Activated gamma-delta T cell treated with anti-CD3 and anti-CD28 coated beads, Interleukin-2, amount 50 U/mL, for 16 hours (primary cell): ENCODE results near the gene KISS1R.
"Not testable (repeated sequence)": the region's sequence is repeated elsewhere in the genome, so short reads cannot be mapped to it uniquely, and the experiment has no call there.

ENCODE experiments used
- DNase-seq: peaks from one replicate; pipeline ENCODE4 v3.0.0-alpha.2; 2020; ENCODE audit warnings: low read depth

KISS1R gene

DNA sequence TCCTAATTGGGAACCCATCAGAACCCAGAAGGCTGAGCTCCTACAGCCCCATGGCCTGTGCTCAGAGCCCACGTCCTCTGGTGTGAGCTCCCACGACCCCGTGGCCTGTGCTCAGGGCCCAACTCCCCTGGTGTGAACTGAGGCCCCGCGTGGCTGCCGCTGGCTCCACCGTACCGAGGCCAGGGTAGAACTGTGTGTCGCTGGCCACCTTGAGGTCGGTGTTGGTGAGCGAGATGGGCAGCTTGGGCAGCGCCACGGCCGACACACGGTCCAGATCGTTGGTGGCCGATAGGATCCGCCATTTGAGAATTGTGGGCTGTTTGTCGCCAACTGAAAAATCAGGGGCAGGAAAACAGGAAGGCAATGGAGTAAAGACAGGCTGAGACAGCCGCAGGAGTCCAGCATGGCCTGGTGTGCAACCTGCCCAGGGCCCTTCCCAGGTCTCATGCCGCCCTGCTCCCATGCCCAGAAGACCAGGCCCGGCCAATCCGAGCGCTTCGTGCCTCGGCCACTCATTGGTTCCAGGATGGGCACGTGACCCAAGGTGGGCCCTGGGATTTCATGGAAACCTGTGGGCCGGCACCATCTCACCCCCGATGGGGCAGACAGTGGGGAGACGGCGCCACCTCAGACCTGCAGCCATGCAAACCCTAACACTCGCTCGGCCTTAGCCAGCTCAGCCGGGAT is 35.6 kb upstream of the KISS1R start:
- DNase-seq, result no peak

DNA sequence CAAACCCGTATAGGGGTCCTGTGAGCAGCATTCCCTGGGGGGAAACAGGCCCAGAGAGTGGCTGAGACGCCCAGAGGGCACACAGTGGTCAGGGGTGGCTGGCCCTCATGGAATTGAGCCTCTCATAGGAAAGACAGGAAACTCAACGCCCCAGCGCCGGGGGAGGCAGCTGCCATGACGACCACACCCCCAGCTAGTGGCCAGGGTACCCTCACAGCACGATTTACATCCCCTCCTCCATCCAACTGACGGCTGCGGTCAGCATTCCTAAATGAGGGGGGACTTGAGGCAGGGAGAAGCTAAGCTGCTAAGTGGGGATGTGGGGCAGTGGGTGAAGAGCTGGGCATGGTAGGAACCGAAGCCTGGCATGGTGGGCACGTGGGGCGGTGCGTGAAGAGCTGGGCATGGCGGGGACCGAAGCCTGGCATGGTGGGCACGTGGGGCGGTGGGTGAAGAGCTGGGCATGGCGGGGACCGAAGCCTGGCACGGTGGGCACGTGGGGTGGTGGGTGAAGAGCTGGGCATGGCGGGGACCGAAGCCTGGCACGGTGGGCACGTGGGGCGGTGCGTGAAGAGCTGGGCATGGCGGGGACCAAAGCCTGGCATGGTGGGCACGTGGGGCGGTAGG is 34.1 kb upstream of the KISS1R start:
- no peak for DNase-seq

DNA sequence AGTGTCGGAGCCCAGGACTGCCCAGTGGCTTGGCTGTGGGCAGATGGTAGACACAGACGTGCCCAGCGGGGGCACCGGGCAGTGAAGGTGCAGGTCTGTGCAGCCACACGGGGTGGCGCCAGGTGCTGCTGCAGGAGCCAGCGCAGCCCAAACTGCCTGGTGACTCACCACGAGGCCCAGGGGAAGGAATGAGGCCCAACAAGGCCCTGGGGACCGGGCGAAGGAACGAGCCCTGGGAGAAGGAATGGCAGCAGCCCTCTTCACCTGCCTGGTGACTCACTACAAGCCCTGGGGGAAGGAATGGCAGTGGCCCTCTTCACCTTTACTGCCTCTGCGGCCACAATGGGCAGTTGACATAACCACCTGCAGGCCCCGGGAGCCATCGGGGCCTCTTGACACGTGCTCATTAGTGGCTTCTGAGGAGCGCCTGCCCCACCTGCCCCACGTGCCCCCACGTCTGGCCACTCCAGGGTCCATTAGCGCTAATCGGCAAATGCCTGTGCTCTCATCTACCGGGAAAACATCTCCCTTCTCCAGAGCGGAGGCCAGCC is 33.4 kb upstream of the KISS1R start:
- no peak for DNase-seq

DNA sequence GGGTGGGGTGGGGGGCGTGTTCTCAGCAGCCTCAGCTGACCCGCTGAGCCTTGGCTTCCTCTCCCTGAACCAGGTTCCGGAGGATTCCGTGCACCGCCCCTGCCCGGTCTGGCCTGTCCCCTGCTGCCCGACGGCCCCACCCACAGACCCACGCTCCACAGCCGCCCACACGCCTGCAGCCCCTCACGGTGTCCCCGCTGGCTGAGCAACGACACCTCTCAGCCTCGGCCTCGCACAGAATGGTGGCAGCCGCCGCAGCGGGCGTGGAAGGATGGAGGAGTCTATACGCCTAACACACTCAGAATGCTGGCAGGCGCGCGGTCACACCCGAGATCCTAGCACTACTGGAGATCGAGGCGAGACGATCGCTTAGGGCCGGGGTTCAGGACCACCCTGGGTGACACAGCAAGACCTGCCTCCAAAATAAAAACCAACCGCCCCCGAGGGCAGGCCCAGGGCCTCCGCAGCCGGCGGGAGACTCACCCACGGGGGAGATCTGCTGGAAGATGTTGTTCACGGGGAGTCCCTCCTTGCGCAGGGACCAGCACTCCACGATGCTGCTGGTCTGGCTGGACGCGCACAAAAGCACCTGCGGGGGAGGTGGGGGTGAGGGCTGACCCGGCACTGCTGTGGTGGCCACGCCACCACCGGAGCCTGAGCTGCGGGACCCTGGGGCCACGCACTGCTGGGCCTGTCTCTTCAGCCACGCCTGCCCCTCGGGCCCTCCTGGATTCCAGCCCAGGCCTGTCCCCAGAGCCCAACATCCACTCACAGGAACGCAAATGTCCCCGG is 32.5 kb upstream of the KISS1R start:
- no peak for DNase-seq

DNA sequence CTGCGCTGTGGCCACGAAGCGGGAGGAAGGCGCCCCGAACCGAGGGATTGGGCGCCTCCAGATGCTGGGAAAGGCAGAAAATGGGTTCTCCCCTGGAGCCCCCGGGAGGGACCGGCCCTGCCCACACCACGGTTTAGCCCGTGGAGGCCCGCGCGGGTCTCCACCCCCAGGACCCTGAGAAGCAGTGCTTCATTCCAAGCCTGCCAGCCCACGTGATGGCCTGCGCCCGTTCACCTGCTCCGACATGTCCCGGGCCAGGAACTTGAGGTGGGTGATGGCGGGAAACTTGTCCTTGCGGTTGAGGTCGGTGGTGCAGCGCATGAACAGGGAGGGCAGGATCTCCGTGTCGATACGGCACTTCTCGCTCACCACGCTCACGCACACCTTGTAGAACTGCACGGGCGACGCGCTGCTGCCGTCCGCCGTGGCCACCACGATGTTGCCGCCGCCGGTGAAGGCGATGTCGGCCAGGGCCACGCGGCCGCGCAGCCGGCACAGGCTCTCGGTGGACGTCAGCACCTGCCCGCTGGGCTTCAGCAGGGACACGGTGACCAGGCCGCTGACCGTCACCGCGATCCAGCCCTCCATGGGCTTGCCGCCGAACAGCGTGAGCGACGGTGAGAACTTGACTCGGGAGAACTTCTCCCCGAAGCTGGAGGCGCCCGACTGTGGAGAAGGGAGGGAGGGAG is 31.5 kb upstream of the KISS1R start:
- DNase-seq, result no peak

DNA sequence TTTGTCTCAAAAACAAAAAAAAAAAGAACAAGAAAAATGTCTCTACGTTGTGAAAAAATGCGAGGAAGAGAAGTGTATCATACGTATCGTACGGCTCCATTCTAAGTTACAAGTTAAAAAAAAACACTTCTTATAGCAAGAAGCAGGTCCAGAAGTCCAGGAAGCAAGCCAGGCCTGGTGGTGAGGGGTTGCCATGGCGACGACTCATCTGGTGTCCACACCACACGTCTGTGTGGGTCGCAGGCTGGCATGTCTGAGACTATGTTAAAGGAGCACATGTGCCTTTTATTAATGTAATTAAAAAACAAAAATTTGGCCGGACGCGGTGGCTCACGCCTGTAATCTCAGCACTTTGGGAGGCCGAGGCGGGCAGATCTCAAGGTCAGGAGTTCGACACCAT is 30.1 kb upstream of the KISS1R start:
- DNase-seq, result no peak

DNA sequence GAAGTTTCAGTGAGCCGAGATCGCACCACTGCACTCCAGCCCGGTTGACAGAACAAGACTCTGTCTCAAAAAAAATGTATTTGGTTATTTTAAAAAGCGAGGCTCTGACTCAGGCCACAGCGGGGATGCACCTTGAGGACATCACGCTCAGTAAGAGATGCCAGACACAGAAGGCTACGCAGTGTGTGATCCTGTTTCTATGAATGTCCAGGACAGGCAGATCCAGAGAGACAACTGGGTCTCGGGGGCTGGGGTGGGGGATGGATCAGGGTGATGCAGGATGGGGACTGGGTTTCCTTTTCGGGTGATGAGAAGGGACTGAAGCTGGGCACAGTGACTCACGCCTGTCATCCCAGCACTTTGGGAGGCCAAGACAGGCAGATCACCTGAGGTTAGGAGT is 29.5 kb upstream of the KISS1R start:
- no peak for DNase-seq

DNA sequence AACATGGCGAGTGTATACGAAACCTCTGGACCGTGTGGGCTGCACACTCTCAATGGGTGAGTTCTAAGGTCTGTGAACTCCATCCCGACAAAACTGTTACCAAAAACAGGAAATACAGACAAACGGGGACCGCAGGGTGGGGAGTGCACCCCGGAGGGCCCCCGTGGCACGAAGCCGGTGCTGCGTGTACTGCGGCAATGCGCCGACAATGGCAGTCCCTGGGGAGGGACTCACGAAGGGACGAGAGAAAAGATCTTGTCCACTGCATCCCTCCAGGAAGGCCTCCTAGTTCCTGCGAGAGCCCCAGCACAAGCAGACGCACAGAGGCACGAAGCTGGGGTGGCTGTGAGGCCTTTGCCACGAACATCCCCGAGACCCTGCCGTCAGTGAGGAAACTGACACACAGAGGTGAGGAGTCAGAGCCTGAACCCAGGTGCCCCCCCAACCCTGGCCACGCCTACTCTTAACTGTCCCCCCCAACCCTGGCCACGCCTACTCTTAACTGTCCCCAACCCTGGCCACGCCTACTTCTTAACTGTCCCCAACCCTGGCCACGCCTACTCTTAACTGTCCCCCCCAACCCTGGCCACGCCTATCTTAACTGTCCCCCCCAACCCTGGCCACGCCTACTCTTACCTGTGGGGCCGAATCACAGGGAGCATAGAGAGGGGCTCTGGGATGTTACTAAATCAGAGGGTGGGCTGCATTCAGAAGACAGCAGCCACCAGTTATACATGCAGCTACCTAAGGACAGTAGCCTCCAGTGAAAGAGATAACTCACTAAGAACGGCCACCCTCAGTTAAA is 28.4 kb upstream of the KISS1R start:
- DNase-seq, result no peak

DNA sequence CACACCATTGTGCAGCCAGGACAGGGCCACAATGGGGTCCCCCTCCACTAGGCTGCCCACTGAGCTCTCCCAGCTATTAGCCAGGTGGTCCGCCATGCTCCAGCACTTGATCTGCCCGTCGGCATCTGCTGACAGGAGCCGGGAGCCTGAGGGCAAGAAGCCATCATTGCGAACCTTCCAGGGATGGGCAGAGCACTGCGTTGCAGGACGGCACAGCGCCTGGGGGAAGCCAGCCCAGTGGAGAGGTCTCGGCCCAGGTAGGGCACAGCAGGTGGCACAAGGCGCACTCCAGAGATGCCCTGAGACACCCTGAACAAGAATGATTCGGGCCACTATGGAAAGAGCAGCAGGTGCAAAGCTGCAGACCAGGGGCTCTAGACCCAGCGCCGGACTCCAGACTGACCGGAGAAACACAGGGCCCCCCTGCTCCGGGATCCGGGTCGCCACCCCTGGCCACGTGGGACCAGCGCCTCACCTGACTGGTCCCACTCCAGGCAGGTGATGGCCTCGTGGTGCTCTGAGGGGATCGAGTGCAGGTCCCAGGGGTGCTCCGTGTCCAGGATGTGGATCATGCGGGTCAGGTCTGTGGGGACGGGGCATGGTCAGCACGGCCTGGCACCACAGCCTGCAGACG is 27.4 kb upstream of the KISS1R start:
- no peak for DNase-seq

DNA sequence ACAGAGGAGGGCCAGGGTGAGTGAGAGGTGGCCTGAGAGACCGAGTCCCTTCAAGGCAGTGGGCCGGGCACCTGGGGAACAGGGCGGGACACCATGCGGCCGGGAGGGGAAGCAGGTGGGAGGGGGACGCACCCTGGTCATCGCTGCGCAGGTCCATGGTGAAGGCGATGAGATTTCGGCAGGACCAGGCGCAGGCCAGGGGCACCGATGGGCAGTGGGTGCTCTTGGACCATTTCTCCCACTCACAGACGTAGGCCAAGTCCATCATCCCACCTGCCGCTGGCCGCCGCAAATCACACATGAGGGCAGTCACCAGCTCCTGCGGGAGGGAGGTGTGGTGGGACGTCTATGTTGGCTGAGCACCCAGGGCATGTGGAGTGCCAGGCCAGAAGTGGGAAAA is 26.3 kb upstream of the KISS1R start:
- no peak for DNase-seq

DNA sequence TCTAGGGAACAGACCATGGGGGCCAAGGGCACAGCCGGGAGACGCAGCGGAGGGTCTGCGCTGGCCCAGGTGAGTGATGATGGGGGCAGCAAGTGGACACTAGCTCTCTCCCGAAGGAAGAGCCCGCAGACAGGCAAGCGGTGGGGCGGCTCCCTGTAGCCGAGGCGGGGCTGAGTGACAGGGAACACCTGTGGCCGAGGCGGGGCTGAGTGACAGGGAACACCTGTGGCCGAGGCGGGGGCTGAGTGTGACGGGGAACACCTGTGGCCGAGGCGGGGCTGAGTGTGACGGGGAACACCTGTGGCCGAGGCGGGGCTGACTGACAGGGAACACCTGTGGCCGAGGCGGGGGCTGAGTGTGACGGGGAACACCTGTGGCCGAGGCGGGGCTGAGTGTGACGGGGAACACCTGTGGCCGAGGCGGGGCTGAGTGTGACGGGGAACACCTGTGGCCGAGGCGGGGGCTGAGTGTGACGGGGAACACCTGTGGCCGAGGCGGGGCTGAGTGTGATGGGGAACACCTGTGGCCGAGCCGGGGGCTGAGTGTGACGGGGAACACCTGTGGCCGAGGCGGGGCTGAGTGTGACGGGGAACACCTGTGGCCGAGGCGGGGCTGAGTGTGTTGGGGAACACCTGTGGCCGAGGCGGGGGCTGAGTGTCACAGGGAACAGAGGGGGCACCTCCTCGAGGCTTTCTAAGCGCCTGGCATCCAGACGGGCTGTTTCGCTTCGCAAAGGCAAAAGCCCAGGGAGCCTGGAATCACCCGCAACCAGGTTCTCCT is 25.5 kb upstream of the KISS1R start:
- not testable (repeated sequence) for DNase-seq

DNA sequence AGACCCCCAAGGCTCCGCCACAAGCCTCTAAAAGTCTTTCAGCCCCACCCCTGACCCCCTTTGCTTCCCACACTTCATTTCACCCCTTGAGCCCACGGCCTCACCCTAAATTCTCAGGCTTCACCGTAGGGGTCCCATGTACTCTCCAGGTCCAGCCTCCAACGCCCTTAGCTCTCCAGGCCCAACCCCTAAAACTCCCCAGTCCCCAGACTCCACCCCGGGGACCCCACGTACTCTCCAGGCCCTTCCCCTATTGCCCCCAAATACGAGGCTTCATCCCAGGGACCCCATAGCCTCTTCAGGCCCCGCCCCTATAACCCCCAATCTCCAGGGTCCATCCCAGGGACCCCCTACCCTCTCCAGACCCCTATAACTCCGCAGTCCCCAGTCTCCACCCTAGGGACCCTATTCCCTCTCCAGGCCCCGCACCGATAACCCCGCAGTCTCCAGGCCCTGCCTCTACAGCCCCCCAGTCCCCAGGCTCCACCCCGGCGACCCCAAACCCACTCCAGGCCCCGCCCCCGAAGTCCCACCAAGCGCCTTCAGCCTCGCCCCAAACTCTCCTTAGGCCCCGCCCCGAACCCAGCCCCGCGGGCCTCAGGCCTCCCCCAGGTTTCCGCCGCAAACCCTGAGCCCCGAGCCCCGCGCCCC is 24.8 kb upstream of the KISS1R start:
- no peak for DNase-seq

DNA sequence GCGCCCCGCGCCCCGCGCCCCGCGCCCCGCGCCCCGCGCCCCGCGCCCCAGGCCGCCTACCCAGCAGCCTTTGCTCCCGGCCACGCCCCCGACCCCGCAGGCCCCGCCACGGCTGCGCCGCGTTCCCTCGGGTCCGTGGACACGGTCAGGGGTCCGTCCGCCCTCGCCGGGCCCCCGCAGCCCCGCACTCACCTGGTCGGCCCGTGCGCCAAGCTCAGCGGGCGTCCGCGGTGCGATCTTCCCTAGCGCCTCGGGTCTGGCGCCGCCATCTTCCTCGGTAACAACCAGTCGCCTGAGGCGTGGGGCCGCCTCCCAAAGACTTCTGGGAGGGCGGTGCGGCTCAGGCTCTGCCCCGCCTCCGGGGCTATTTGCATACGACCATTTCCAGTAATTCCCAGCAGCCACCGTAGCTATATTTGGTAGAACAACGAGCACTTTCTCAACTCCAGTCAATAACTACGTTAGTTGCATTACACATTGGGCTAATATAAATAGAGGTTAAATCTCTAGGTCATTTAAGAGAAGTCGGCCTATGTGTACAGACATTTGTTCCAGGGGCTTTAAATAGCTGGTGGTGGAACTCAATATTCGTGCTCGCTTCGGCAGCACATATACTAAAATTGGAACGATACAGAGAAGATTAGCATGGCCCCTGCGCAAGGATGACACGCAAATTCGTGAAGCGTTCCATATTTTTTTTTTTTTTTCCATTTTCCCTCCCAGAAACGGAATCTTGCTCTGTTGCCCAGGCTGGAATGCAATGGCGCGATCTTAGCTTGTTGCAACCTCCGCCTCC is 24.0 kb upstream of the KISS1R start, which contains the start of the genes MED16 and RNU6-9:
Gene MED16 (minus strand): TSS at position 294 of the 796 bp plus-strand sequence. CDS start 2,056 bp downstream, outside the sequence.
Gene RNU6-9 (plus strand): TSS at position 591 of the 796 bp plus-strand sequence.
- DNase-seq, result peak; percentile 81

DNA sequence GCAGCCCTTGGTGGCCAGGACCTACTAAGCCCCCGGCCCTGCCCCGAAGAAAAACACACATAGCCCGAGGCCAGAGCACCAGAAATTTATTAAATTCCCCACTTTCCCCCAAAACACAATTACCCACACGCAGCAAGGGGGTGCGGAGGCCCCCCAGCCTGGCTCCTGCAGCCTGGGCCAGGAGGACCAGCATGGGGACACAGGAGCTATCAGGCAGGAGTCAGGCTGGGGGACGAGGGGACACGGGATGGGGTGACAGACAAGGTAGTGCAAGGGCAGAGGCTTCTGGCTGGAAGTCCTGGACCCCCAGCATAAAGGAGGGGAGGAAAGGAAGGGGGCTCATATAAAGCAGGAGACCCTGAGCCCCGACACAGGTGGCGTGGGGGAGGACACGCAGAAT is 20.7 kb upstream of the KISS1R start:
- no peak for DNase-seq

DNA sequence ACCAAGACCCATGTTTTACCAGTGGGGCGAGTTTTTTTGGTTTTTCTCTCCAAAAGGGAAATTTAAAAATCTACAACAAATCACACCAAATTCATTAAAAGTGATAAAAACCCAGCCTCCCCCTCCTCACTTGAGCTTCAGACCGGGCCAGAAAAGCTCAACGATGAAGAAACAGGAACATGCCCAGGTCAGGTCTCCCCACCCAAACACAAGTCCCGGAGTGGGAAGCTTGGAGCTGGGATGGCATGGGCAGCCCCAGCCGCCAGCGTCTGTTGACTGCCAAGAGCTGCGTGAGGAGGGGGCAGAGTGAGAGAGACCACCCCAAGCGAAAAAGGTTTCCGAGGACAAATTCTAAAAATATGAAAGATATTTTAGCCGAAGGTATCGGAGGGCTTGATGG is 20.1 kb upstream of the KISS1R start:
- DNase-seq, result no peak

DNA sequence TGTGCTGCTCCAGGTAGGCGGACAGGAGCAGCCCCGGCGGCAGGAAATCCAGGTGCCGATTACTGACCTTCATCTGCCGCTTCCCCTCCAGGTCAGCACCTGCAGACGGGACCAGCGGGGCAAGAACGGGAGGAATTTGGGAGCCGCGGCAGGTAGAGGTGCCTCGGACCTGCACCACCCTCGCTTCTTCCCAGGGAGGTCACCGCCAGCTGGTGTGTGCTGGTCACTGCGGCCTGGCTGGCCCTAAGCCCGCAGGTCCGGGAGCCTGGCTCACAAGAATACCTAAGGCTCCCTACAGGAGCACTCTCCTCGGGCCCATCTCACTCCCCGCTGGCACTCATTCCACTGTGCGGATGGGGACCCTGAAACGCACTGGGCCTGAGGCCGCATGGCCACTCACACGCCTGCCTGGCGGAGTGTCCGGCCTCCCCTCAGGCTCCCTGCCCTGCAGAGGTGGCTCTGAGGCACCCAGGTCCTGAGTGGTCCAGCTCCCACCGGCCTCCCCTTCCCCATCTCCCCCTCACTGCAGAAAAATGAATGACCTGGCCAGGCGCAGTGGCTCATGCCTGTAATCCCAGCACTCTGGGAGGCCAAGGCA is 19.6 kb upstream of the KISS1R start:
- no peak for DNase-seq

DNA sequence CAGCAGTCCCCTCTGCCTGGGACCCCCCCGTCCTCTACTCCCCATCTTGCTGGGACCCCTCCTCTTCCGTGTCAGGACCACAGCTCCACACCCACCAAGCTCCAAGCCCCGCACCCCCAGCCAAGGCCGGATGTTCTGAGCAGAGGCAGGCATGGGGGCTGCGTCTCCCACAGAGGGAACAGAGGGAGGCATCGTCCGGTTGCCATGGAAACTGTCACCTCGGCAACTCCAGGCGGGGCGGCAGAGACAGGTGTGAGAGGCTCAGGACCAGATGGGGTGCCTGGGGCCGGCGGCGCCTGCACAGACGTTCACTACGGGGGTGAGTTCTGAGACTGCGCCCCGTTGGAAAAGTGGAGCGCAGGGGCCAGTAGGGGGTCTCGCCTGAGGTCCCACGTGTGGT is 18.5 kb upstream of the KISS1R start:
- DNase-seq, result no peak

DNA sequence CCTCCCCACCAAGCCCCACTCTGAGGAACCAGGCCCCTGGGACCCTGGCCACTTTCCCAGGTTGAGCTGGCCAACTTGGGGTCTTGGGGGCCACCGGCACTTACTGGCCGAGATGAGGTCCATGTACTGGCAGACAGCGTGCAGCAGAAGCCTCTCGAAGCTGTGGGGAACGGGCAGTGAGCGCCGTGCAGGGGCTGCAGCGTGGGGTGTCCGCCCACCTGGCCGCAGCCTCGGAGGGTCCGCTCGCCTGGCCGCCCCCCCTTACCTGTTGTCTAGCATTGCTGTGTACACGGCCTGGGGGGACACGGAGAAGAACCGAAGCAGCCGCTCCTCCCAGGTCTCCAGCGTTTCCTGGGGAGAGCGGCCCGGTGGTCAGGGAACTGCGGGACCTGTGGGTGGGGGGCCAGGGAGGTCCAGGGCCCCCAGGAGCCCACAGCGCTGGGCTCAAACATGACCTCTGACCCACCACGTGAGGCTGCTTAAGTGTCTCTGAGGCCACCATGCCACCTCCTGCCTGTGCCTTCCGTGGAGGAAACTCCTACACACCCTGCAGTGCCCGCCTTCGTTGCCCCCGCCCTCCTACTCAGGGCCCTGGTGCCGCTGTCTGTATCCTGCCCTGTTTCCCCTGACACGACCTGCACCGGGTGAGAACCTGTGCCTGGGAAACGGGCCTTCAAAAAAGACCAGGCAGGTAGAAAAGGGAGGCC is 17.6 kb upstream of the KISS1R start:
- no peak for DNase-seq
